Embryonic facial prominence (tissue), 1 donor: Measurements from ENCODE around the gene INF2.

Experiments
- DNase-seq: peaks from one replicate; pipeline ENCODE4 v3.0.0-alpha.2; 2016; ENCODE audit errors: extremely low spot score

Gene INF2

GRCh38 chr14:104689881-104690711 lies 678 bp downstream of the INF2 start:
- no peak for DNase-seq

GRCh38 chr14:104690861-104691455 lies 1.5 kb downstream of the INF2 start:
- no peak for DNase-seq

GRCh38 chr14:104691546-104692260 lies 2.3 kb downstream of the INF2 start:
- DNase-seq, result no peak

- DNase-seq, result no peak
Measured at GRCh38 chr14:104692261-104692938, 3.0 kb downstream of the INF2 start.

GRCh38 chr14:104692939-104693315 lies 3.5 kb downstream of the INF2 start:
- no peak for DNase-seq

GRCh38 chr14:104693482-104694431 lies 4.3 kb downstream of the INF2 start:
- DNase-seq, result no peak

- no peak for DNase-seq
Measured at GRCh38 chr14:104694475-104694950, 5.1 kb downstream of the INF2 start.

- no peak for DNase-seq
Measured at GRCh38 chr14:104694991-104695659, 5.7 kb downstream of the INF2 start.

- DNase-seq, result no peak
Measured at GRCh38 chr14:104695660-104696000, 6.2 kb downstream of the INF2 start.

- no peak for DNase-seq
Measured at GRCh38 chr14:104696671-104697316, 7.4 kb downstream of the INF2 start.

- DNase-seq, result no peak
Measured at GRCh38 chr14:104697317-104697703, 7.9 kb downstream of the INF2 start.

GRCh38 chr14:104697892-104698583 lies 8.6 kb downstream of the INF2 start:
- no peak for DNase-seq

GRCh38 chr14:104698688-104699425 lies 9.4 kb downstream of the INF2 start:
- no peak for DNase-seq

GRCh38 chr14:104699426-104699748 lies 10.0 kb downstream of the INF2 start:
- DNase-seq, result no peak

GRCh38 chr14:104700225-104700651 lies 10.8 kb downstream of the INF2 start:
- DNase-seq, result no peak

- no peak for DNase-seq
Measured at GRCh38 chr14:104700747-104701217, 11.4 kb downstream of the INF2 start.

GRCh38 chr14:104701383-104702076 lies 12.1 kb downstream of the INF2 start:
- DNase-seq, result no peak

GRCh38 chr14:104702106-104702505 lies 12.7 kb downstream of the INF2 start:
- no peak for DNase-seq
